Measurements from ENCODE around the gene NTMT2.

DNA sequence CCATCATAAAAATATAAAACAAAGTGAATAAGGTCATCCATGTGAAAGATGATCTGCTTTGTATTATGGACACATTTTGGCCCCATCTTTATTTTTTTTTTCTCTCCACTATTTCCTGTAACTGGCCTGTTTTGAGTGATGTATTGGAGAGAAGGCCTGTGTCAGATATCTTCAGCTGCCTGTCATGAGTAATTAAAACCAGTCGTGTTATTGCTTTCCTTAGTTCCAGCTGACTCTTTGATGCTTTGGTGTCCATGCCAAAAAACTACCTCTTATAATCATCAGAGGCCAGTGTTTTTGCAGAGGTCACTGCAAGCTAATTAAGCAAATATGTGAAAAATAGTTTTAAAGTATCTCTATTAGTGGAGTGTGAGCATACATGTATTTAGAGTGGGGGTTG is 29.7 kb downstream of the NTMT2 start:
- TF ChIP-seq CTCF (conservative IDR thresholded peaks at IDR 0.05) (no peak), ZFX (IDR thresholded peaks at IDR 0.05) (no peak)
